Activated CD4-positive, CD25-positive, alpha-beta regulatory T cell treated with anti-CD3 and anti-CD28 coated beads, Interleukin-2, amount 50 U/mL, for 24 hours (primary cell): Measurements from ENCODE around the gene MYO15A.

Source experiments
- ATAC-seq, 2 donors: fragments of 150-1000 bp; cut with Tn5 transposase; one replicate each; pipeline ENCODE4 v1.10.0; 2021; ENCODE audit warnings: mild to moderate bottlenecking in 1 of 2, moderate library complexity in 1 of 2

MYO15A gene

GRCh38 chr17:18106211-18106610 is 2.3 kb upstream of the MYO15A start:
- no peak for ATAC-seq

GRCh38 chr17:18107061-18107790 is 1.3 kb upstream of the MYO15A start:
- ATAC-seq, result no peak

GRCh38 chr17:18107971-18108370 is 585 bp upstream of the MYO15A start:
- ATAC-seq, result no peak

GRCh38 chr17:18109935-18110485 is 1.5 kb downstream of the MYO15A start:
- ATAC-seq, result no peak

GRCh38 chr17:18110636-18111145 is 2.1 kb downstream of the MYO15A start:
- ATAC-seq, result no peak

- no peak for ATAC-seq
These were observed 2.9 kb downstream of the MYO15A start for GRCh38 chr17:18111330-18111971.

GRCh38 chr17:18115517-18115916 is 7.0 kb downstream of the MYO15A start:
- ATAC-seq, result no peak

- no peak for ATAC-seq
These were observed 7.5 kb downstream of the MYO15A start for GRCh38 chr17:18116078-18116477.

- ATAC-seq, result no peak
These were observed 9.0 kb downstream of the MYO15A start for GRCh38 chr17:18117533-18117932.

- no peak for ATAC-seq
These were observed 9.7 kb downstream of the MYO15A start for GRCh38 chr17:18117982-18118975.

GRCh38 chr17:18119166-18119745 is 10.7 kb downstream of the MYO15A start:
- ATAC-seq, result no peak

GRCh38 chr17:18119938-18120337 is 11.4 kb downstream of the MYO15A start:
- no peak for ATAC-seq

GRCh38 chr17:18120461-18121017 is 12.0 kb downstream of the MYO15A start:
- no peak for ATAC-seq

- ATAC-seq, result no peak
These were observed 12.8 kb downstream of the MYO15A start for GRCh38 chr17:18121144-18121910.

- ATAC-seq, result no peak
These were observed 14.6 kb downstream of the MYO15A start for GRCh38 chr17:18122990-18123753.

- no peak for ATAC-seq
These were observed 16.0 kb downstream of the MYO15A start for GRCh38 chr17:18124345-18125126.

- no peak for ATAC-seq
These were observed 20.5 kb downstream of the MYO15A start for GRCh38 chr17:18129041-18129502.

- ATAC-seq, result no peak
These were observed 24.2 kb downstream of the MYO15A start for GRCh38 chr17:18132711-18133110.

- no peak for ATAC-seq
These were observed 27.8 kb downstream of the MYO15A start for GRCh38 chr17:18136357-18136756.
